Activated CD4-positive, alpha-beta T cell treated with anti-CD3 and anti-CD28 coated beads, Interleukin-2, Interleukin-6, amounts not matched to agents 100 ng/mL and 50 ng/mL, durations not matched to agents 16 hours and 8 hours (primary cell): Measurements from ENCODE around the gene HCFC1R1.

Experiments
- DNase-seq: peaks from one replicate; pipeline ENCODE4 v3.0.0-alpha.2; 2020

The HCFC1R1 gene

DNA sequence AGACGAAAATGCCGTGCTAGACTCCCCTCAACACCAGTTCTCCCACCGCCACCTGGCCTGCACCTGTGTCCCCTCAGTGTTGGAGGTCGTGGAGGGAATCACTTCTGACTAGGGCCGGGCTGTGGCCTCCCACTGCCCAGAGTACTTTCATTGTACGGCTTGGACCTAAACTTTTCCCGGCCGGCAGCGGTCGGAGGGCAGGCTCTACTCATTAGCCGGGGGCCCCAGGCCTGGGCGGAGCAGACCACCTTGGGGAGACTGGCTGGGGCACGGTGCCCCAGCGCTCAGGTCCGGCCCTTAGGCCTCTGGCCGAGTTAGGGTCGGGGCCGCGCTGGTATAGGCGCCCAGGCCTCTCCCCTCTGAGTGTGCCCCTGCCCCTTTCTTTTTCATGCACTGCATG, 6.4 kb downstream of the HCFC1R1 start:
- DNase-seq, result no peak

GRCh38 chr16:3015865-3016521, 7.7 kb downstream of the HCFC1R1 start:
- DNase-seq, result no peak

DNA sequence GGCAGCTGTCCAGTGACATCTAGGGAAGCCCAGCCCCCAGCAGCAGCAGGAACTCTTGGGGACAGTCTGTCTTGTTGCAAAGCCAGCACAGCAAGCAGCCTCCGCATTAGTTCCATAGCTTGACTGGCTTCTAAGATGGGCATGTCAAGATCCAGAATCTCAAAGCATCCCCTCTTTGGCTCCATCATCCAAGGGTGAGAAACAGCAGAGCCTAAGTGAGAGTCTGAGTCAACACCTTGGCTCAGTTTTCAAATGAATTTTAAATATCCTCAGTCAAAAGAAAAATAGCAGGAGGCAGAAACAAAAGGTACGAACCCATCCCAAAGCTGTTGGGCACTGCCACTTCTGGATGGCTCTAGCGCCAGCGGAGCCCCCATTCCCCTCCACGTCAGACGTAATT, 8.8 kb downstream of the HCFC1R1 start:
- no peak for DNase-seq

DNA sequence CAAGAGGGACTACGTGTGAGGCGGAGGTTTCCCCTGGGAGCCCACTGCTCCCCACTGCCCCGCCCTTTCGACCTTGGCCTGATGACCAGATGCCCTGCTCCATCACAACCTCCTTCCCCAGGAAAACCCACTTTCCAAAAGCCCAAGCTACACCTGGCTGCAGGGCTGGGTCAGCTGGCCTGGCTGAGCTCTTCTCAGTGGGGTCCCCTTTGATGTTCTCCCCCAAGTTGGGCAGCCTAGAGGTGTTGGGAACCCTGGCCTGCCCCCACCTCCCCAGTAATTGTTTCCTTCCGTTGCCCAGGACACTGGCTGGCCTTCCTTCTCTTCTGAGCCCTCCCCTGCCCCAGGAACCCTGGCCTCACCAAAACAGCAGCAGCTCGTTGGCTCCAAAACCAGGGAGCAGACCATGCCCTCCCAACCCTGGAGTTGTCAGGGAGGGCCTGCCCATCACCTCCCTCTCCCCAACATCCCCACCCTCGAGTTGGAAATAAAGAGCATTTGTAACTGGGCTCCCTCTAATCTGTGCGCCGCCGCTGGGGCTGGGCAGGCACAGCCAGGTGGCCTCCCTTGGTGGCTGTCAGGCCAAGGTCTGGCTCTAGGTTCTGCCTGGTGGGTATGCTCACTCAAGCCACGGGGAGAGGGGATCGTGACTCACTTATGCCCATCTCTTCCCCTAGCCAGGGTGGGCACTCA, 9.6 kb downstream of the HCFC1R1 start:
- DNase-seq, result no peak

DNA sequence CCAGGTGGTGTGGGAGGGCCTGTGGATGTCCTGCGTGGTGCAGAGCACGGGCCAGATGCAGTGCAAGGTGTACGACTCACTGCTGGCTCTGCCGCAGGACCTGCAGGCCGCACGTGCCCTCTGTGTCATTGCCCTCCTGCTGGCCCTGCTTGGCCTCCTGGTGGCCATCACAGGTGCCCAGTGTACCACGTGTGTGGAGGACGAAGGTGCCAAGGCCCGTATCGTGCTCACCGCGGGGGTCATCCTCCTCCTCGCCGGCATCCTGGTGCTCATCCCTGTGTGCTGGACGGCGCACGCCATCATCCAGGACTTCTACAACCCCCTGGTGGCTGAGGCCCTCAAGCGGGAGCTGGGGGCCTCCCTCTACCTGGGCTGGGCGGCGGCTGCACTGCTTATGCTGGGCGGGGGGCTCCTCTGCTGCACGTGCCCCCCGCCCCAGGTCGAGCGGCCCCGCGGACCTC, 10.2 kb downstream of the HCFC1R1 start:
- no peak for DNase-seq

- no peak for DNase-seq
Measured at GRCh38 chr16:3012828-3013420, 10.8 kb downstream of the HCFC1R1 start, which contains the start of gene CLDN9. Gene CLDN9 (plus strand): TSS chr16:3012923. CDS start chr16:3013363, 440 bp downstream.

DNA sequence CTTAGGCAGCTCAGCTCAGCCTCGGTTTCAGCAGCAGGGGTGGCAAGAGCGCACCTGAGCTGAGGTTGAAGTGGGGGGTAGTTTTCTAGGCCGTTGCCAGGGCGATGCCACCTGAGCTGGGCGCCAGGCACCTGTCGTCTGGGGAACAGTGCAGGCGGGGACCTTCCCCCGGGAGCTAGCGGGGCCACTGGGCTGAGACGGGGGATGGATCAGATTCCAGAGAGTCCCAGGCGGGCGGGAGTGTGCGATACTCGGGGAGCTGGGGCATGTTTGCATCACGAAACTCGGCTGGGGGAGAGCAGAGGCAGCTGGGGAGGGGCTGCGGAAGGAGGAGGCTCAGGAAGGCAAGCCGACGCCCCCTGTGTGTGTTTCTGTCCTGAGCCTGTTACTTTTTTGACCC, 11.5 kb downstream of the HCFC1R1 start:
- DNase-seq, result no peak

GRCh38 chr16:3010510-3010909, 13.2 kb downstream of the HCFC1R1 start:
- DNase-seq, result no peak

- no peak for DNase-seq
Measured at GRCh38 chr16:3009568-3010390, 14.0 kb downstream of the HCFC1R1 start.

GRCh38 chr16:3008690-3009037, 15.1 kb downstream of the HCFC1R1 start:
- DNase-seq, result no peak

- DNase-seq, result peak; percentile 4
Measured at GRCh38 chr16:3007957-3008689, 15.6 kb downstream of the HCFC1R1 start.

DNA sequence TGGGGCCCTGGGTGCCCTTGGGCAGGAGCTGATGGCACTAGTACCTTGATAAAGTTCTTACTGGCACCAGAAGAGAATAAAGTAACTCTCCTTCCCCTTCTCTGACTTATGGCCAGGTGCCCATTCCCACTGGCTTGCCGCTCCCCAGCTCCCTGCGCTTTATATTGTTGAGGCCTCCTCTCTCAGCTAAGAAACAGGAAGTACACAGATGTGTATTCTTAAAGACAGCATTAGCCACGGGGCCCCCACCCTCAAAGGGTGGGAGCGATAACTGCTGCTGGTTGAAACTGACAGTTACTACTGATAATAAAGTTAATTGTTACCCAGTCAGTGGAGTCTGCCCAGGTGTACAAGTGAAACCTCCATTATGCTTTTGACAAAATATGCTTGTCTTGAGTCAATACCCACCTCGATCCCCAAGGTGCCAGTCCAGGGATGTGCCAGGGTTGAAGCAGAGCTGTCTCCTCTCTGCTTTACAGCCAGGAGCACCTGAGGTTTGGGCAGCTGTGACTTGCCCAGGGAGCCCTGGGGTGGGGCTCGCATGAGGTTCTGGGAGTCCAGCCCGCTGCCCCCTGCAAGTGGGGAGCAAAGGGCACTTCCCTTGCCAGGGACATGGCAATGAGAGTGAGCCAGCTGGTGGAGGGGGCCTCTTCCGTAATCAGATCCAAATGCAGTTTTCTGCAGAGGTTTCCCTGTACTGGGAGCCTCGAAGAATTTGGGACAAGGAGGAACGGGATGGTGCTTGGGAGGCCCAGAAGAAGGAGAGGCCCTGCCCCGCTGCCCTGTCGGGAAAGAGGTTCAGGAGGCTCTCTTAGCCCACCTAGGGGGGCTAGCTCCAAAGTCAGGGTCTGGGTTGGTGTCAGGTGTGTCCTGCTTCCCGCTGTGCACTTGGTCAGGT, 16.4 kb downstream of the HCFC1R1 start:
- no peak for DNase-seq

DNA sequence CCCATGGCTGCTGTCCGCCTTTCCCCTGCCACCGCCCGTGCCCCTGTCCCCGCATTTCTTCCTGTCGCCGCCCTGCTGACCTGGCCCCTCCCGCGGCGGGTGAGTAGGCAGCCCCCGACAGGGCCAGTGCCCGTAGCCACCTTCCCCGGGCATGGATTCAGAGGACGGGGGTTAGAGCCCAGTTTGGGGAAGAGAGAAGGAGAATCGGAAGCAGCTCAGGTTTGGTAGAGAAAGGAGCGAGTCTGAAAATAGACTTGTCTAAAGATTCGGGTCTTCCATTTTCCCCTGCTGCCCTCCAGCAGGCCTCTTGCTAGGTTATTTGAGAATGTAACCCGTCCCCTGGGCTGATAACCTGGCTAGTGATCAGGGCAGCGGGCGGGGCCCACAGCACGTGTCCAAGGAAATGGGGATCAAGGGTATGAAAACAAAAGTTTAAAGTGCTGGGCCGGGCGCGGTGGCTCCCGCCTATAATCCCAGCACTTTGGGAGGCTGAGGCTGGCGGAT, 18.9 kb downstream of the HCFC1R1 start:
- no peak for DNase-seq

DNA sequence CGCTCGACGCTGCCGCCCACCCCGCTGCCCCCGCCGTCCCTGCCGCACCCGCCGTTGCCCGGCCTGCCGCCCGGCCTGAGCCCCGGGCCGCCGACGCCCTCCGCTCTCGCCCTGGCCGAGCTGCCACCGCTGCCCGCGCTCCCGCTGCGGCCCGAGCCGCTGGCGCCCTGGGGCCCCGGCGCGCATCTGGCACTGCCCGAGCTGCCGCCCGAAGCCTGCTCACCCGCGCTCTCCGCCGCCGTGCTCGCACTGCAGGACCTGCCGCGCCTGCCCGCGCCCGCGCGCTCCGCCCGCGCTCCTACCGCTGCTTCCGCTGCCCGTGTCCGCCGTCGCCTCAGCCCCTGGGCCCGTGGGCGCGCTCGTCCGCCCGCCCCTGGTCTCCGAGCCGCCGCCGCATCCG, 19.4 kb downstream of the HCFC1R1 start:
- no peak for DNase-seq

- peak; percentile 99 for DNase-seq
Measured at GRCh38 chr16:3003582-3004270, 20.0 kb downstream of the HCFC1R1 start.

DNA sequence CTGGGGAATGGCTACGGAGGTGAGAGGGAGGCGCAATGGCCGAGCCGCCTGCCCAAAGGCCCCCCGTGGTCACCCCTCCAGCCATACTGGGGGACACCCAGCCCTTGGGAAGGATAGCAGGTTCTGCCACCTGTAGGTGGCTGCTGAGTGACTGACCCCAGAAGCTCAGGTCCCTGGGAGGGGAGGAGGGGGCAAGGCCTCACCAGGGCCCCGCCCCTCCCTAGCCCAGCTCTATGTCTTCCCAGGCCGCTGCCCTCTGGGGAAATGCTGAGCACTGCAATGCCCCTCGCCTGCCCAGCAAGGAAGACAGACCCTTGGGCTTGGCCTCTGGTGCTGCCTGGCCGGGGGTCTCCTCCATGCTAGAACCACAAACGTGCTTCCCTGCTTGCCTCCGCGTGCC, 22.4 kb downstream of the HCFC1R1 start:
- DNase-seq, result no peak

DNA sequence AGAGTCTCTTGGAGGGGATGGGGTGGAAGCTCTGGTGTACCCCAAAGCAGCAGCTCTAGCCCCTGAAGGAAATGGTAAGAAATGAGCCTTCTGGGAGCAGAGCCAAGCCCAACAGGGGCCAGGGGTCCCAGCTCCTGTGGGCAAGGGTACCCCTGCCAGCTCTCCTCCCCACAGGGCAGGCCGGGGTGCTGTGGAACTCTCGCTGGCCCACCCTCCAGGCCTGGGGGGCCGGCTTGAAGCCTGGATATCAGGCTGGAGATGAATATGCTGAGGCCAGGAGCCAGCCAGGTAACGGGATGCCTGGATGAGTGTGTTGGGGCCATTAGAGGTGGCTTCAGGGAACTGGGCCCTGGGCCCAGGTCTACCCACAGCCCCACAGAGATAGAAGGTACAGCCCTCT, 23.2 kb downstream of the HCFC1R1 start:
- no peak for DNase-seq

- no peak for DNase-seq
Measured at GRCh38 chr16:2999929-3000328, 23.8 kb downstream of the HCFC1R1 start.

- no peak for DNase-seq
Measured at GRCh38 chr16:2996298-2996697, 27.4 kb downstream of the HCFC1R1 start.

DNA sequence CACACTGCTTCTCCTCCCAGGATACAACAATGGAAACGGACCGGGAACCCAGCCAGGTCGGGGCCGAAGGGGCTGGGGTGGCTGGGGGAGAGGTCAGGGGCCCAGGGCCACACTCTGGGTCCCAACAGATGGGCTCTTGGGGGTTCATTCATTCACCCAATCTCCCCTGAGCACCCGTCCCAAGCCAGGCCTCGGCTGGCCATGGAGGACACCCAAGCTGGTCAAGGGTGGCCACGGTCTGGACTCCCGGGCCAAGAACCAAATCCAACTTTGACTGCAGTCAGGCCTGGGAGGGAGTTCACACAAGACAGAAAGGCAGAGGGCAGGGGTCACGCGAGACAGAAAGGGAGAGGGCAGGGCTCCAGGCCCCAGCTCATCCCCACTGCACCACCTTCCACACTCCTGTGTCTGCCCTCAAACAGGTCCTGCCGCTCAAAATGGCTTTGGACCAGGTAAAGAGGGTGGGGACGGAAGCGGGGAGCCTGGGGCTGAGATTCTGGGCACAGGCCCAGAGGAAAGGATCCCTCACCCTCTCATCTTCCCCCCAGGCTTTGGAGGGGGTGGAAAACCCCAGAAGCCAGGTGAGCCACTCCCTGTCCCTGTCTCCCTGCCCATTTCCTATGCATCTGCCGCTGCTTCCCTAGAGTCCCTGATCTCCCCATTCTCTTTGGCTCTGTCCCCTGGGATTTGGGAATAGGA, 31.2 kb downstream of the HCFC1R1 start:
- no peak for DNase-seq
